ENCODE data around the gene MEGF8. TPM values are rescaled to one million over a fixed set of nuclear protein-coding genes. Genes with fewer than 3 reads are reported as not detected.

MEGF8 gene
- total and polyA plus RNA-seq, 10 of the 15 experiments (the other 5 are each of a cell fraction or from before 2014, with no cell fraction given) = 0.43 to 12.8 (median 2.7) TPM

GRCh38 chr19:42279155-42279901 is 46.1 kb upstream of the MEGF8 start:
- in situ Hi-C loops (cut with MboI) = loop anchor here (5.0 kb wide), 1 partner anchor 147 kb away; the partner anchor contains the start of gene POU2F2
- DNase-seq (ENCODE audit: low read depth, low spot score) (no peak), ATAC-seq (no peak), FAIRE-seq (peak; percentile 41)
- no peaks in the 10 kb centered on the region; the same call in 1 of the 2 replicates for H4K20me1 ChIP-seq (ENCODE audit: control insufficient read depth, insufficient read depth)
- H3K27me3 ChIP-seq (replicated peaks in 1 of 2; ENCODE audit: control insufficient read depth in 2 of 2, insufficient read depth in 2 of 2, low read length in 1 of 2) = no peaks in the 10 kb centered on the region
- H3K9me3 ChIP-seq (replicated peaks; ENCODE audit: control insufficient read depth, insufficient read depth, low read length) = no peaks in the 10 kb centered on the region
- intact Hi-C loops (cut with micrococcal nuclease; ENCODE audit: unreplicated experiment) = no loop called here
- peak overlapping the region; percentile 55 for H3K27ac ChIP-seq (ENCODE audit: control insufficient read depth, insufficient read depth)
- TF ChIP-seq, protein P1, sequence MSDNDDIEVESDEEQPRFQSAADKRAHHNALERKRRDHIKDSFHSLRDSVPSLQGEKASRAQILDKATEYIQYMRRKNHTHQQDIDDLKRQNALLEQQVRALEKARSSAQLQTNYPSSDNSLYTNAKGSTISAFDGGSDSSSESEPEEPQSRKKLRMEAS (IDR thresholded peaks at IDR 0.05; ENCODE audit: low read depth, low read length) = no peak
- no peak for TF ChIP-seq SPI1 (IDR thresholded peaks at IDR 0.05; ENCODE audit: borderline replicate concordance, insufficient read depth, low read depth, low read length)
- TF ChIP-seq HDGF (IDR thresholded peaks at IDR 0.05) = peak; percentile 78; the same call in 1 of the 2 replicates
- no peak for TF ChIP-seq SMAD1 (IDR thresholded peaks at IDR 0.05; ENCODE audit: low read depth, partially characterized antibody)
- no peak for TF ChIP-seq FOXK2 (IDR thresholded peaks at IDR 0.05)
- 0 out of 2 replicates have a peak, but pooled peaks have one; percentile 26 for TF ChIP-seq ZNF207 (IDR thresholded peaks at IDR 0.05; ENCODE audit: borderline replicate concordance)
- peak; percentile 64; the same call in 1 of the 2 replicates for TF ChIP-seq NBN (IDR thresholded peaks at IDR 0.05)
- no peak for TF ChIP-seq TCF7 (IDR thresholded peaks at IDR 0.05; ENCODE audit: borderline replicate concordance)
- 0 out of 2 replicates have a peak, but pooled peaks have one; percentile 3 for TF ChIP-seq CREB1 (IDR thresholded peaks at IDR 0.05; ENCODE audit: low read depth)
- no peak for TF ChIP-seq PBX3 (IDR thresholded peaks at IDR 0.05; ENCODE audit: insufficient replicate concordance, low read depth, low read length)
- 0 out of 2 replicates have a peak, but pooled peaks have one; percentile 1 for TF ChIP-seq RCOR1 (conservative IDR thresholded peaks at IDR 0.05; ENCODE audit: low read depth, low read length)
- TF ChIP-seq CREM (IDR thresholded peaks at IDR 0.05; ENCODE audit: low read depth) = no peak
- no peak for TF ChIP-seq RBBP5 (conservative IDR thresholded peaks at IDR 0.05)
- no peak for TF ChIP-seq TBL1XR1 (IDR thresholded peaks at IDR 0.05; ENCODE audit: low read depth, low read length)
- no peak for TF ChIP-seq NFYA (IDR thresholded peaks at IDR 0.05; ENCODE audit: borderline replicate concordance, low read depth, low read length)
- peak; percentile 43; the same call in 1 of the 2 replicates for TF ChIP-seq MTA3 (IDR thresholded peaks at IDR 0.05; ENCODE audit: borderline replicate concordance, low read length)
- under 1% methylated on average over 6 of the region's 6 CpGs for WGBS (ENCODE audit: insufficient coverage, insufficient replicate concordance, low lambda C conversion rate, missing lambda C conversion rate)
- RAD21 ChIA-PET (ENCODE audit: unreplicated experiment) = interaction anchor here (0.6 to 5.5 kb wide), 12 partner anchors 9 to 171 kb away, joined by 3 to 82 read pairs (median 6); partner anchors contain the start of genes CIC, GSK3A and ZNF526
- peaks cover 53% of the 10 kb centered on the region for H3K4me1 ChIP-seq (ENCODE audit: control insufficient read depth, insufficient read depth, low read length)
- peaks cover 3% of the 10 kb centered on the region in 2 experiments; a peak in 3 of 4 replicates for H3K36me3 ChIP-seq (ENCODE audit: control insufficient read depth in 2 of 2, insufficient read depth in 2 of 2, low read length in 1 of 2)
- peak overlapping the region; percentile 45 for H3K9ac ChIP-seq (ENCODE audit: control insufficient read depth, insufficient read depth, low read length)
- H3K79me2 ChIP-seq (ENCODE audit: control insufficient read depth, insufficient read depth, low read length) = peaks cover 24% of the 10 kb centered on the region
- SMC1A ChIA-PET (ENCODE audit: uncharacterized antibody, unreplicated experiment) = interaction anchor here (0.8 to 5.1 kb wide), 17 partner anchors 9 to 170 kb away, joined by 3 to 70 read pairs (median 4); partner anchors contain the start of genes CIC, GSK3A, PAFAH1B3 and POU2F2
- CTCF ChIA-PET = interaction anchor here (0.8 to 6.7 kb wide), 28 partner anchors 9 to 175 kb away, joined by 3 to 111 read pairs (median 6); partner anchors contain the start of genes CIC, ERF, GSK3A and POU2F2
- H3K4me2 ChIP-seq (ENCODE audit: control insufficient read depth, insufficient read depth) = peak overlapping the region; percentile 97
- POLR2A ChIA-PET = interaction anchor here (0.5 to 5.1 kb wide), 8 partner anchors 9 to 1850 kb away, joined by 3 to 51 read pairs (median 4); partner anchors contain the start of genes CIC, GSK3A and POU2F2
- peak overlapping the region; percentile 98 for H3K4me3 ChIP-seq
- BruUV-seq (replicated peaks) = TSS peak; percentile 23
- peak overlapping the region; percentile 66; the same call in 1 of the 2 replicates for H2AFZ ChIP-seq (ENCODE audit: control insufficient read depth, low read depth, low read length)

All from GM12878 (cell line).